ENCODE data around the gene ASB1. TPM values are rescaled to one million over a fixed set of nuclear protein-coding genes. Genes with fewer than 3 reads are reported as not detected.

ASB1 gene
- total RNA-seq, 1 donor from 2014 or later = 29.7 TPM

- TF ChIP-seq CTCF (conservative IDR thresholded peaks at IDR 0.05; ENCODE audit: low read depth, low read length) = no peak
- DNase-seq (ENCODE audit: low read depth) = no peak
- H3K4me3 ChIP-seq (ENCODE audit: low read depth, low read length) = no peak overlapping the region
Measured at GRCh38 chr2:238418999-238419546, 7.7 kb upstream of the ASB1 start.

- TF ChIP-seq CTCF (conservative IDR thresholded peaks at IDR 0.05; ENCODE audit: low read depth, low read length) = no peak
- no peak overlapping the region for H3K4me3 ChIP-seq (ENCODE audit: low read depth, low read length)
- DNase-seq (ENCODE audit: low read depth) = no peak
Measured at GRCh38 chr2:238420442-238420841, 6.3 kb upstream of the ASB1 start.

- H3K4me3 ChIP-seq (ENCODE audit: low read depth, low read length) = no peak overlapping the region
- DNase-seq (ENCODE audit: low read depth) = no peak
- TF ChIP-seq CTCF (conservative IDR thresholded peaks at IDR 0.05; ENCODE audit: low read depth, low read length) = no peak
Measured at GRCh38 chr2:238420878-238421694, 5.6 kb upstream of the ASB1 start.

- no peak overlapping the region for H3K4me3 ChIP-seq (ENCODE audit: low read depth, low read length)
- DNase-seq (ENCODE audit: low read depth) = no peak
- TF ChIP-seq CTCF (conservative IDR thresholded peaks at IDR 0.05; ENCODE audit: low read depth, low read length) = no peak
Measured at GRCh38 chr2:238421695-238422035, 5.1 kb upstream of the ASB1 start.

GRCh38 chr2:238422285-238422684 lies 4.4 kb upstream of the ASB1 start:
- TF ChIP-seq CTCF (conservative IDR thresholded peaks at IDR 0.05; ENCODE audit: low read depth, low read length) = no peak
- H3K4me3 ChIP-seq (ENCODE audit: low read depth, low read length) = no peak overlapping the region
- no peak for DNase-seq (ENCODE audit: low read depth)

- no peak overlapping the region for H3K4me3 ChIP-seq (ENCODE audit: low read depth, low read length)
- no peak for TF ChIP-seq CTCF (conservative IDR thresholded peaks at IDR 0.05; ENCODE audit: low read depth, low read length)
- no peak for DNase-seq (ENCODE audit: low read depth)
Measured at GRCh38 chr2:238422940-238423339, 3.8 kb upstream of the ASB1 start.

Measured in epithelial cell of proximal tubule (primary cell).